DOHH2 (cell line): ENCODE results near the gene ATP2B2.

ENCODE experiments used
- CTCF ChIP-seq: fragments of 200-600 bp; sonication (generic); IDR thresholded peaks from one replicate; pipeline ENCODE4 v1.5.1; 2014; ENCODE audit warnings: antibody characterized with exemption, mild to moderate bottlenecking, low read depth, low read length; ENCODE audit not compliant: poor library complexity, severe bottlenecking
- EZH2phosphoT487 ChIP-seq: fragments of 200-600 bp; sonication (generic); IDR thresholded peaks from 2 replicates; pipeline ENCODE4 v1.6.1; 2017; ENCODE audit warnings: borderline replicate concordance, mild to moderate bottlenecking, antibody characterized with exemption, low read length, moderate library complexity, mixed read lengths

GRCh38 chr3:10335871-10336622, 169.3 kb downstream of the ATP2B2 start:
- TF ChIP-seq CTCF (no peak), EZH2phosphoT487 (no peak)
